Ectodermal cell (in vitro differentiated cells): Measurements from ENCODE around the gene FMNL2.

Source experiments
- H3K27ac ChIP-seq: 2 replicates; pipeline ENCODE4 v1.7.0; 2013; ENCODE audit warnings: mild to moderate bottlenecking, low read depth, low read length; ENCODE audit not compliant: insufficient read depth, poor library complexity, severe bottlenecking
- H3K27me3 ChIP-seq: 2 replicates; pipeline ENCODE4 v1.7.0; 2013; ENCODE audit warnings: mild to moderate bottlenecking, low read length; ENCODE audit not compliant: insufficient read depth, control insufficient read depth, poor library complexity, severe bottlenecking
- H3K36me3 ChIP-seq: one replicate; pipeline ENCODE4 v1.7.0; 2013; ENCODE audit warnings: low read length; ENCODE audit not compliant: control insufficient read depth, insufficient read depth
- H3K4me1 ChIP-seq: one replicate; pipeline ENCODE4 v1.7.0; 2013; ENCODE audit warnings: low read length; ENCODE audit not compliant: control insufficient read depth, insufficient read depth
- H3K4me3 ChIP-seq: 2 replicates; pipeline ENCODE4 v1.7.0; 2013; ENCODE audit warnings: low read depth, low read length, control low read depth; ENCODE audit not compliant: insufficient read depth
- H3K9me3 ChIP-seq: 2 replicates; pipeline ENCODE4 v1.7.0; 2013; ENCODE audit warnings: mild to moderate bottlenecking, low read length, moderate library complexity; ENCODE audit not compliant: control insufficient read depth
- WGBS, 2 experiments: methylation state at CpG; one replicate each; pipeline ENCODE4 v1.1.7; 2013; ENCODE audit warnings: missing lambda C conversion rate in 2 of 2; 5-methylcytosine and 5-hydroxymethylcytosine counted together

Gene FMNL2

DNA sequence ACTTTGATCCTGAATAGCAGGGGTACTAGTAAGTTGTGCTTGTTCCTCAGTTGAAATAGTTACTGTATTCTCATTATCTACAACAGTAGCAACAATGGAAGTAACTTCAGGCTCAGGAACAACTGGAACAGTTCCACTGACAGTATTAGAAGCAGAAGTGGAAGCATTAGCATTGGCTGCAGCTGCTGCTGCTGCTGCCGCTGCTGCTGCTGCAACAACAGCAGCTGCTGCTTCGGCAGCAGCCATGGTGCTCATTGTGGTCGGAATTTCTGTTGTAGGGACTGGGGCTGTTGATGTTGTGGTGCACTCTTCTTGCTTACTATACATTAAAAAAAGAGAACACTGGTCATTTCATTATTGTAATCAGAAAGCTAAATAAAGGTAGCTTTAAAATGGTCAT is 341.5 kb downstream of the FMNL2 start:
- Histone ChIP-seq H3K27me3 (no peaks in the 10 kb centered on the region), H3K36me3 (peaks cover 45% of the 10 kb centered on the region), H3K27ac (no peak overlapping the region), H3K9me3 (no peaks in the 10 kb centered on the region), H3K4me3 (no peak overlapping the region), H3K4me1 (no peaks in the 10 kb centered on the region)
- 95 to 96% methylated on average over 2 to 3 of the region's 3 CpGs for WGBS, 2 experiments

DNA sequence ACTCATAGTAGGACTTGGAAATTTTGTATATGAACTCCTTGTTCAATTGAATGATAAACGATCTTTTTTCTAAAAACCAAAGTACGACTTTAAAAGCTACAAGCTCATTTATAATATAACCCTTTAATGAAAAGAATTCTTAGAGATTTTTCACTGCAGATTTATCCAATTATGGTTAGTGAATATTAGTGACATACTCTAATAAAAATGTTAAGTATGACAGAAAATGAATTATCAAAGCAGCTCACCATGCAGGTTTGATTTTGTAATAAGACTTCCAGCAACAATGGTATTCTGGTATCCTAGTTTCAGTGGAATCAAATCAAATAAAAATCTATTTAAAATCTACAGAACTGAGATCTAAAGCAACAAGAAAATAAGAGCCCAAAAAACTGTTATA is 343.8 kb downstream of the FMNL2 start:
- Histone ChIP-seq H3K9me3 (no peaks in the 10 kb centered on the region), H3K36me3 (peaks cover 39% of the 10 kb centered on the region), H3K4me3 (no peak overlapping the region), H3K4me1 (no peaks in the 10 kb centered on the region), H3K27ac (no peak overlapping the region), H3K27me3 (no peaks in the 10 kb centered on the region)
- WGBS, 2 experiments, result no CpG with 5 or more reads among the region's 2 CpGs

DNA sequence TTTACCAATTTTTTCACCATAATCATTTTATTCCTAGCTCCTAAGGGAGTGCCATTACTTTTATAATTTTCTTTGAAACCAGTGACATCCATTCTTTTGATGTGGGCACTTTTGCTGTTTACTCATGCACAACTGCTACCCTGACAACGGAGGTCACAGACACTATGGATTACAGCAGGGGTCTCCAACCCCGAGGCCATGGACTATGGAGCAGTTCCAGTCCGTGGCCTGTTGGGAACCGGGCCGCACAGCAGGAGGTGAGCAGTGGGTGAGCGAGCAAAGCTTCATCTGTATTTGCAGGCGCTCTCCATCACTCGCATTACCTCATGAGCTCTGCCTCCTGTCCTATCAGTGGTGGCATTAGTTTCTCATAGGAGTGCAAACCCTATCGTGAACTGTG is 347.7 kb downstream of the FMNL2 start:
- Histone ChIP-seq H3K4me3 (no peak overlapping the region), H3K4me1 (no peaks in the 10 kb centered on the region), H3K27ac (no peak overlapping the region), H3K36me3 (peaks cover 28% of the 10 kb centered on the region), H3K9me3 (no peaks in the 10 kb centered on the region), H3K27me3 (no peaks in the 10 kb centered on the region)
- 82 to 83% methylated on average over 9 of the region's 9 CpGs for WGBS, 2 experiments

DNA sequence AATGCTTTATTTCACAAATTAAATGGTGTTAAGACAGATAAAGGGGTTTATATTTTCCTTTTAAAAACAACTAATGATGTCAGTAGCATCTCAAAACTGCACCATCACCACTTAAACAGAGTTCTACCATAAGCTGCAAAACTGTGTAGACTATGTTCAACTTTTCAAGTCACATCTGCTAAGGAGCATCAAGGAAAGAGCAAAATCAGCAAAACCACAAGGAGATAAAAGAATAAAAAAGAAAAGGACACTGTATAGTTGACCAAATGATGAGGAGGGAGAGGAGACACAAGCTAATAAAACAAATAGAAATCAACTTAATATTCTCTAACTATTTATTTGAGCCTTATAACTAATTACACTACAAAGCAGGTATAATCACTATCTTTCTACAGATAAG is 348.4 kb downstream of the FMNL2 start:
- Histone ChIP-seq H3K27ac (no peak overlapping the region), H3K27me3 (no peaks in the 10 kb centered on the region), H3K36me3 (peaks cover 31% of the 10 kb centered on the region), H3K4me3 (no peak overlapping the region), H3K4me1 (no peaks in the 10 kb centered on the region), H3K9me3 (no peaks in the 10 kb centered on the region)

DNA sequence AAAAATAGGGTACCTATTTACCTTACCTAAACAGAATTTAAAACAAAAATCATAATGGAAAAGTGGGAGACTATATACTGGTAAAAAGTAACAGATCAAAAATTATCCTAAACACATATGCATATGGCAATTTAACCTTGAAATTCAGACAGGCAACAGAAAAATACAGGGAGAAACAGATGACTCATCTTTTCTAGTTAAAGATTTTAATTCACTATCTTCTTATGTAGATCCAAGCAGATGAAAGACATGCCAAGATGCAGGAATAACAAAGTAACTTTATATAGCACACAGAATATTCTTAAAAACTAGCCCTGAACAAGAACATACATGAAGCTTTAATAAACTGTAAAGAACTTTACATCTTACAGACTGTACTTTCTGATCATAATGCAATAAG is 351.3 kb downstream of the FMNL2 start:
- Histone ChIP-seq H3K27me3 (no peaks in the 10 kb centered on the region), H3K9me3 (no peaks in the 10 kb centered on the region), H3K4me3 (no peak overlapping the region), H3K27ac (no peak overlapping the region), H3K4me1 (no peaks in the 10 kb centered on the region), H3K36me3 (peaks cover 25% of the 10 kb centered on the region)

DNA sequence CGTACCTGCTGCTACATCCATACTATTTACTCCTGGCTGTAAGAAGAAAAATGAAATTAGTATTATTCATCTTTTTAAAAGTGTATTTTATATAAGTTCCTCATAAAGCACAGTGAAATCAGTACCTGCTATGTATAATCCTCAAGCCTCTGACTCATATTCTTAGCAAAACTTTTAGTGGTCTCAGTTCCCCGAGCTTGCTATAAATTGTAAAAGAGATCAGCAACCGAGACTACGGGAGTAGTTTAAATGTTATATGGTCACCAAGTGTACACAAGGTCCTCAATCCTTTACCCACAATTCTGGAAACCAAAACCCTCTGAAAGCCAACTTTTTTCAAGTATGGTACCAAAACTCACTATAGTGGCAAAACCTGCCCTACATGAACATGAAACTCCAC is 358.1 kb downstream of the FMNL2 start:
- Histone ChIP-seq H3K27me3 (no peaks in the 10 kb centered on the region), H3K27ac (no peak overlapping the region), H3K4me1 (no peaks in the 10 kb centered on the region), H3K4me3 (no peak overlapping the region), H3K36me3 (peaks cover 5% of the 10 kb centered on the region), H3K9me3 (no peaks in the 10 kb centered on the region)
- 98 to 100% methylated on average over 3 to 4 of the region's 4 CpGs for WGBS, 2 experiments

DNA sequence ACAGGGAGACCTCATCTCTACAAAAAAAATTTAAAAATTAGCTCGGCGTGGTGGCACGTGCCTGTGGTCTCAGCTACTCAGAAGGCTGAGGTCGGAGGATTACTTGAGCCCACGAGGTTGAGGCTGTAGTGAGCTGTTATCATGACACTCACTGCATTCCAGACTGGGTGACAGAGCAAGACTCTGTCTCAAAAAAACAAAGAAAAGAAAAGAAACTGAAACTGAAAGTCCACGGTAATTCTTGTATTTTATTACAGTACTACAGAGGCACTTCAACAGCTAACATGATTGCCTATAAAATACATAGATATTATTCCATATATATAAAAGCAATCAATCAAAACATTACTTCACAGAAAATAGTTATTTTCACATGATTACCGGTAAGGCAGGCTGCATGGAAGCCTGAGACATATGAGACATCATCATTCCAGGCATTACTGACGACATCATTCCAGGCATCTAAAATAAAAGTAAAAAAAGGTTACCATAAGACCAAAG is 359.2 kb downstream of the FMNL2 start:
- Histone ChIP-seq H3K4me1 (no peaks in the 10 kb centered on the region), H3K27me3 (no peaks in the 10 kb centered on the region), H3K4me3 (no peak overlapping the region), H3K9me3 (no peaks in the 10 kb centered on the region), H3K36me3 (no peaks in the 10 kb centered on the region), H3K27ac (no peak overlapping the region)
- WGBS, 2 experiments, result 94 to 95% methylated on average over 7 to 8 of the region's 8 CpGs

DNA sequence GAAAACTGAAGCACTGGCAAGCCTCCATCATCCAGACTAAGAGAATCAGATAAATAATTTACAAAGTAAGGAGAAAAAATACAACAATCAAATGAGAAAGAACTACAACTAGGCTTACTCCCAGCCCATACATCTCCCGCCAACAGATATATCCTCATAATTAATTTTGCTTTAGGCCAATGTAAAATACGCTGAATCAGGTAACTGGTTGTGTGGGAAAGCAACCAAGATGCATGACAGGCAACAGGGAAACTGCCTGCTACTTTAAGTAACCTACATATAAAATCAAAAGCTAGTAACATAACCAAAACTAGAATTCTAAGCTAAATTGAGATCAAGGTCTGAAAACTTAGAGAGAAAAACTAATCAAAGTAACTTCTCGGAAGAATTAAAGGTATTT is 360.8 kb downstream of the FMNL2 start:
- Histone ChIP-seq H3K4me3 (no peak overlapping the region), H3K4me1 (no peaks in the 10 kb centered on the region), H3K27ac (no peak overlapping the region), H3K27me3 (no peaks in the 10 kb centered on the region), H3K9me3 (no peaks in the 10 kb centered on the region), H3K36me3 (no peaks in the 10 kb centered on the region)
- 93 to 100% methylated on average over 3 of the region's 3 CpGs for whole genome bisulfite sequencing, 2 experiments

DNA sequence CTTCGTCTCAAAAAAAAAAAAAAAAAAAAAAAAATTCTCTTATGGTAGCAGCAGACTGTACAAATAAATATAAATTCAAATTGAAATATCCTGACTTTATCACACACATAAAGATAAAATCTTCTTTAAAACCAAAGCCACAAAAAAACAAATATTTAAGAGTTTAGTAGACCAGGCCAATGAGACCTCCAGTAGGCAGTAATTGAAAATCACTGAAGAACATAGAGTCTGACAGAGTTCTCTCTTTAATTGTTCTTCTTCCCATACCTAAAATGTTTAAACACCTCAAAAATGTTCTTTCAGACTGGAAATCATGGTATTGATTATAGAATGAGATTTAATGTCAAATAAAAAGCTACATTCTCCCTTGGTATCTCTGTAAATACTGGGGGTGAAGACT is 361.5 kb downstream of the FMNL2 start:
- Histone ChIP-seq H3K36me3 (peaks cover 5% of the 10 kb centered on the region), H3K27me3 (no peaks in the 10 kb centered on the region), H3K4me3 (no peak overlapping the region), H3K4me1 (no peaks in the 10 kb centered on the region), H3K27ac (no peak overlapping the region), H3K9me3 (no peaks in the 10 kb centered on the region)
- WGBS, 2 experiments, result no CpG with 5 or more reads among the region's 1 CpG
